Measurements from ENCODE around the gene NFKBIB.
A peak's percentile ranks its signal among the peaks of the same experiment; 100 is the strongest.

Gene NFKBIB

DNA sequence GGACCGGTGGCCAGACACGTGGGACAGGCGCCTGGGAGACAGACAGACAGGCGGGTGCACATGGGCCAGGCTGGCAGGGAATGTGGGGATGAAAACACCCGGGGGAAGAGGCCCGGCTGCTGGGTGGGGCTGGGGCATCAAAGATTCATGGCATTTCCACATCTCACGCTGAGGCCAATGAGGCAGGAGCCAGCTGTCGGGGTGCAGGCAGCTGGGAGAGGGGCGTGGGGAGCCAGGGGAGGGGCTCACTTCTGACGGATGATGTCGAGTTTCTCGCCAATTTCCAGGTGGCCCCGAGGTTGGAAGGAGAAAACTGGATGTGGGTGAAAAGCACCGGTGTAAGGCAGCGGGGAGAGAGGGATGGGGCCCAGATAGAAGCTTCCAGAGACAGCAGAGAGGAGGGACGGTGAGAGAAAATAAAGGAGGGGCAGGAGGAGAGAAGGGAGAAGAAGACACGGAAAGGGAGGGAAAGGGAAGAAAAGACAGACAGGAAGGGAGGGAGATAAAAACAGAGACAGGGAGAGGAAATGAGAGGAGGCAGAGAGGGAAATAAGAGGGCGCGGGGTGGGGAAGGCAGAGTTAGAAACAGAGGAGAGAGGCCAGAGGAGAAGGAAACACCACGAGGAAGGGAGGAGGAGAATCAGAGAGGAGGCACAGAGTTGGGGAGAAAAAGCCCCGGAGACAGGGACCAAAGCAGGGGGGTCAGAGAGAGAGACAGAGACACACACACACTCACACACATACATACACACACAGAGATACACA is 20.2 kb downstream of the NFKBIB start:
- no peaks in the 10 kb centered on the region for H3K4me1 Mint-ChIP-seq (ENCODE audit: low read depth)
- no peaks in the 10 kb centered on the region for H3K9me3 Mint-ChIP-seq
- H3K36me3 Mint-ChIP-seq (ENCODE audit: low read depth): peaks cover 31% of the 10 kb centered on the region
- no peak overlapping the region for H3K4me3 Mint-ChIP-seq
- no peaks in the 10 kb centered on the region for H3K27me3 Mint-ChIP-seq
- H3K27ac Mint-ChIP-seq: no peak overlapping the region
- intact Hi-C loops (cut with micrococcal nuclease): no loop called here

DNA sequence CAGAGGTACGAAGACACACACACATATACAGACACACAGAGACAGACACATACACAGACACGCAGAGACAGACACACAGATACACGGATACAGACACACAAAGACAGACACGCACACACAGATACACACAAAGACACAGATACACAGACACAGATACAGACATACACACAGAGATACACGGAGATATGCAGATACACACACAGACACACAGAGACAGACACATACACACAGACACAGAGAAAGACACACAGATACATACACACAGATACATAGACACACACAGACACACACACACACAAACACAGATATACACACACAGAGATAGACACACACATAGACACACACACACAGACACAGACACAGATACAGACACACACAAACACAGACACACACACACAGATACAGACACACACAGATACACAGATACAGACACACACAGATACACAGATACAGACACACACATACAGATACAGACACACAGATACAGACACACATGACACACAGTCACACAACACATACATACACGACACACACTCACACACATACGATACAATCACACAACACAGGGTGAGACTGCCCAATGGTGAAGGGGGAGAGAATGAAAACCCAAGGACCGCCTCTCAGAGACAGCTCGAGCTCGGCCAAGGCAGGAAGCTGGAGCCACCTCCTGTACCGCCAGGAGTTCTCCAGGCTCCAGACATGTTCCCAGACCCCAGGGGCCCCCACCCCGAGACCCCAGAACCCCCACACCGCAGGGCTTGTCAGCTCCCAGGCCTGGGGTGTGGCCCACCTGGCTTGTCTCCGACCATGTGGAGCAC is 21.0 kb downstream of the NFKBIB start:
- intact Hi-C loops (cut with micrococcal nuclease): no loop called here
- Mint-ChIP-seq H3K27me3 (no peaks in the 10 kb centered on the region), H3K27ac (no peak overlapping the region), H3K9me3 (no peaks in the 10 kb centered on the region), H3K4me1 (ENCODE audit: low read depth) (no peaks in the 10 kb centered on the region), H3K4me3 (no peak overlapping the region), H3K36me3 (ENCODE audit: low read depth) (peaks cover 31% of the 10 kb centered on the region)

DNA sequence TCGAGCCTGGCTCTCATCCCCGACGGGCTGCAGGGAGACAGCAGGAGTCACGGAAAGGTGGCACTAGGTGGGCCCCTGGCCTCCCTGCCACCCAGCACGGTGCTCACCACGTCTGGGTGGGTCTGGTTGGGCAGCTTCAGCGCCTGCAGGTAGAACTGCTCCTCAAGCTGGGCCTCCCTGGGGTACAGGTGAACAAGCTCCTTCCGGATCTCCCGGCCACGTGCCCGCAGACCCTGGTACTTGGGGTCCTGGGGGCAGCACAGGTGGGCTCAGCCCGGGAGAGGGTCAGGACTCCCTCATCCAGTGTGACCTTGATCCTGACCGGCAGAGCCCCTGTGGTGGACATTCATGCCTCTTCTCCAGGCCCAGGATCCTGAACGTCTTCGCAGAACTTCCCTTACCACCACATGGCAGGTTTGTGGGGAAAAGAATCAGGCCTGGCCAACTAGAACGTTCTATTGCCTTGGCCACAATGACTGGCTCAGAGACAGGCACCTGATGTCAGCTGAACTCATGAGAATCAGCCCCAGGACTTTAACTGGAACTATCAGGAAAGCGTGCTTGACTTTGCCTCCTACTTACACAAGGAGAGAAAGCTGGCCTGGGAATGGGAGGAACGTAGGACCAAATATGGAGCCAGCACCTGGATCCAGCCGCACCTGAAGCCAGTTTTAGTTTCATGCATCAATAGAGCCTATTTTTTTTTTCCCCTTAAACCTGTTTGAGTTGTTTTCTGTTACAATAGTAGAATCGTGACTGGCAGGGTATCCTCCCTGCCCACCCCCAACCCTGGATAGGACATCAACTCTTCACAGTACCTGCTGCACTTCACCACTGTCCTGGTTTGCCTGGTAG is 21.9 kb downstream of the NFKBIB start:
- Mint-ChIP-seq H3K27ac (no peak overlapping the region), H3K4me1 (ENCODE audit: low read depth) (no peaks in the 10 kb centered on the region), H3K4me3 (no peak overlapping the region), H3K27me3 (no peaks in the 10 kb centered on the region), H3K36me3 (ENCODE audit: low read depth) (peaks cover 31% of the 10 kb centered on the region), H3K9me3 (no peaks in the 10 kb centered on the region)
- intact Hi-C loops (cut with micrococcal nuclease): no loop called here

DNA sequence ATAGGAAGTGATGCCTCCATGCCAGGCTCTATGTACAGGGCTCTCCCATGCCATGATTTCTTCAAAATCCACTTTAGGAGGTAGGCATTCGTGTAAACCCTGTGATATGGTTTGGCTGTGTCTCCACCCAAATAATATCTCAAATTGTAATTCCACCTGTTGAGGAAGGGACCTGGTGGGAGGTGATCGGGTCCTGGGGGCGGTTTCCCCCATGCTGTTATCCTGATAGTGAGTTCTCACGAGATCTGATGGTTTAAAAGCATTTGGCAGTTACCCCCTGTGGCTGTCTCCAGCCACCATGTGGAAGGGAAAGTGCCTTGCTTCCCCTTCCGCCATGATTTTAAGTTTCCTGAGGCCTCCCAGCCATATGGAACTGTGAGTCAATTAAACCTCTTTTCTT is 22.7 kb downstream of the NFKBIB start:
- no peak overlapping the region for H3K4me3 Mint-ChIP-seq
- H3K27me3 Mint-ChIP-seq: no peaks in the 10 kb centered on the region
- no peaks in the 10 kb centered on the region for H3K9me3 Mint-ChIP-seq
- intact Hi-C loops (cut with micrococcal nuclease): no loop called here
- H3K4me1 Mint-ChIP-seq (ENCODE audit: low read depth): no peaks in the 10 kb centered on the region
- H3K27ac Mint-ChIP-seq: no peak overlapping the region
- H3K36me3 Mint-ChIP-seq (ENCODE audit: low read depth): peaks cover 33% of the 10 kb centered on the region

DNA sequence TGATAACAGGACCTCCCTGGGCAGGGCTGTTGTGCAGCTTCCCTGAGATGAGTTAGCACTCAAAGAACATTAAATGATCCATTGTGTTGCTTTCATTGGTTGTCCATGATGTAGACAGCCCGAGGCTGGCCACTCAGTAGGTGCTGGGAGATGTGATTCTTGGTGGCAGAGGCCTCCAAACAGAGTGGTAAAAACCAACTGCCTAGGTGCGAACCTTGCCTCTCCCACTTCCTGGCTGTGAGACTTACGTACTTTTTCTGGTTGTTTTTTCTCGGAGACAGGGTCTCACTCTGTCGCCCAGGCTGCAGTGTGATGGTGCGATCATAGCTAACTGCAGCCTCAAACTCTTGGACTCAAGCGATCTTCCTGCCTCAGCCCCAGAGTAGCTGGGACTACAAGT is 24.6 kb downstream of the NFKBIB start:
- no peak overlapping the region for H3K27ac Mint-ChIP-seq
- no peak overlapping the region for H3K4me3 Mint-ChIP-seq
- intact Hi-C loops (cut with micrococcal nuclease): no loop called here
- H3K9me3 Mint-ChIP-seq: no peaks in the 10 kb centered on the region
- H3K27me3 Mint-ChIP-seq: no peaks in the 10 kb centered on the region
- H3K4me1 Mint-ChIP-seq (ENCODE audit: low read depth): peaks cover 11% of the 10 kb centered on the region
- H3K36me3 Mint-ChIP-seq (ENCODE audit: low read depth): peaks cover 47% of the 10 kb centered on the region

DNA sequence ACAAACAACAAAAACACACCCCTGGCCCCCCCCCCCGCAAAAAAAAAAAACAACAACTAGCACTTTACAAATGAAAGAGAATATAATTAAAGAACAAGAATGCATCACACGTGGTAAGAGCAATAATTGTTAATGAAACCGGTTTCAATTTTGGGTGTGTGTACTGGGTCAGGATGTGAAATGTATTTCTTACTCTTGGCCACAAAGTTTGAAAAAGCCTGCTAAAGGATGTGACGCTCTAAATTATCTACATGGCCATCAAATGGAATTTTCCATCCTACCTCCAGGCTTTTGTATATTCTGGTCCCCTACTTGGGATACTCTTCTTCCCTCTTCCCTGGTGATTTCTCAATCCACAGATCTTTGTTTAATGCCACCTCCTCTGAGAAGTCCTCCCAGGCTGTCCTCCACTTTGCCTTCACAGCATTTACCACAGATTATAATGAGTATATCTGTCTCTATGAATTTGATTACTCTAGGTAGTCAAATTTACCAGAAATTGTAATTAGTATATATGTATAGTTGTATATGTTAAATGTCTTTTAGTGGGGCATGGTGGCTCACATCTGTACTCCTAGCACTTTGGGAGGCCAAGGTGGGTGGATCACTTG is 28.7 kb downstream of the NFKBIB start:
- Mint-ChIP-seq H3K9me3 (no peaks in the 10 kb centered on the region), H3K4me3 (no peak overlapping the region), H3K27me3 (no peaks in the 10 kb centered on the region), H3K4me1 (ENCODE audit: low read depth) (peaks cover 37% of the 10 kb centered on the region), H3K27ac (no peak overlapping the region), H3K36me3 (ENCODE audit: low read depth) (peaks cover 77% of the 10 kb centered on the region)
- intact Hi-C loops (cut with micrococcal nuclease): no loop called here

DNA sequence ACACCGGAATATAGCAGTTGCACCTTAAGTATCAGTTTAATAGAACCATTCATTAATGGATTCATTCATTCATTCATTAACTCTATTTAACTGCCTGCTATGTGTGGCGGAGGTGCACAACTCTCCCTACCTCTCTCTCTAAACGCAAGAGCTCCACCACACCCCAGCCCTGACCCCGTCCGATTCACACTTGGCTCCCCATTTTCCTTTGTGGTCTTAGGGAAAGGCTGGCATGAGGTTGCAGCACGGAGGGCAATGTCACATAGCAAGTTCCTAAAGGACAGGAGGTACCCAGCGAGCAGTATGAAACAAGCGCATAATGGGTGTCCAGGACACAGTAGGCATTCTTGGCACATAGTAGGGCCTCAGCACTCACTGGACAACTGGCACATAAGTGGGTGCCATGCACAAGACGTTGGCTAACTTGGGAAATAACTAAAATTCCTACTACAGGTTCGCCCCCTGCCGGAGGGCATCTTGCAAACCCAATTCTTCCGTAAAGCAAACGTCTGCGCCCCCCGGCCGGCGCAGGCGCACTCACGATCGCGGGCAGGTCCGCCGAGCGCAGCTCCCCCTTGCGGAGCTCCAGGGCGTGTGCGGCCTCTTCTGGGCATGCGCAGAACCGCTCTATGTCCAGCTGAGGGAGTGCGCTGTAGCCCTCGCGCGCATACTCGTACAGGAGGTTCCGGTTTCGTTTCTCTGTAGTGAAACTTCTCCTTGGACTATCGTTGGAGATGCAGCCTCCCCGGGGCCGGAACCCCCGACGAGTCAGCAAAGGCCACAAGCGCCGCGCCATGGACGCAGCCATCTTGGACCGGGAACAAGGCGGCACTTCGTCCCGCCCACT is 30.4 kb downstream of the NFKBIB start, which contains the start of gene SARS2:
Gene SARS2 (minus strand): TSS at position 835 of the 847 bp plus-strand sequence. CDS start 27 bp downstream, at position 808.
- Mint-ChIP-seq H3K9me3 (peaks cover 10% of the 10 kb centered on the region), H3K36me3 (ENCODE audit: low read depth) (peaks cover 77% of the 10 kb centered on the region), H3K27ac (peak within 1 kb of the TSS; percentile 94), H3K4me1 (ENCODE audit: low read depth) (peaks cover 39% of the 10 kb centered on the region), H3K27me3 (no peaks in the 10 kb centered on the region), H3K4me3 (peak within 1 kb of the TSS; percentile 91)
- intact Hi-C loops (cut with micrococcal nuclease): loop anchor here (1.0 to 10.0 kb wide), 4 partner anchors 31 to 528 kb away; partner anchors contain the start of genes FAM98C, NFKBIB and SIRT2

DNA sequence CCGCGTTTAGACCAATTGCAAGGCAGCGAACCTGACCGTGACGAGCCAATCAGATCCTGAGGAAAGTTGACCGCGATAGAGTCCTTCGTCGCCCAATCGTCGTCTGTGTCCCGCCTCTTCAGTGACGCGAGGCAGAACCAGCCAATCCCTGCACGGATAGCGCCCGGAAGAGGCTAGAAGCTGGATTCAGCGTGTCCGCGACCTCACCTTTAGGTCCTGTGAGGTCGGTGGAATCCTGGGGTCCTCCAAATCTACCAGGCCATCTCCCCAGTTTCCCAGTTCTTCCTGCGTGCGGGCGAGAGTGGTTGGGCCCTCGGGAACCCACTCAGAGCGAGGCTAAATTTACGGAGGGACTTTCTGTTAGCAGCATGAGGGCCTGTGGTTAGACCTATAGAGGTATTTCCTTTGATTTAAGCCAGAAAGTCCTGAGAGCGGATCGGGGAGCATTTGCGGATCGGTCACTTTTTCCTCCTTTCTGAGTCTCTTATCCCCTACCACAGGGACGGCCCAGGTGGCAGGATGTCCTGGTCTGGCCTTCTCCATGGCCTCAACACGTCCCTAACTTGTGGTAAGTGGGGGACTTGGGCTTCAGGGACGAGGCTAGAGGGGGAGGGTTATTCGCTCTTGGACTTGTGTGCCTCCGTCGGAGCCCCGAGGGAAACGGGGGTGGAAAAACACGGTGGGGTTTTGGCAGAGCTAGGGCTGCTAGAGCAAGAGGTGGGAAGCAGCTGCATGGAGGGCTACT is 31.2 kb downstream of the NFKBIB start, which contains the start of gene MRPS12:
Gene MRPS12 (plus strand): TSS at position 169 of the 745 bp plus-strand sequence. CDS start 351 bp downstream, at position 520.
- Mint-ChIP-seq H3K27ac (peak within 1 kb of the TSS; percentile 94), H3K4me3 (peak within 1 kb of the TSS; percentile 91), H3K36me3 (ENCODE audit: low read depth) (peaks cover 70% of the 10 kb centered on the region), H3K4me1 (ENCODE audit: low read depth) (peaks cover 39% of the 10 kb centered on the region), H3K9me3 (peaks cover 15% of the 10 kb centered on the region), H3K27me3 (no peaks in the 10 kb centered on the region)
- intact Hi-C loops (cut with micrococcal nuclease): loop anchor here (1.0 to 10.0 kb wide), 4 partner anchors 32 to 529 kb away; partner anchors contain the start of genes FAM98C, NFKBIB and SIRT2

DNA sequence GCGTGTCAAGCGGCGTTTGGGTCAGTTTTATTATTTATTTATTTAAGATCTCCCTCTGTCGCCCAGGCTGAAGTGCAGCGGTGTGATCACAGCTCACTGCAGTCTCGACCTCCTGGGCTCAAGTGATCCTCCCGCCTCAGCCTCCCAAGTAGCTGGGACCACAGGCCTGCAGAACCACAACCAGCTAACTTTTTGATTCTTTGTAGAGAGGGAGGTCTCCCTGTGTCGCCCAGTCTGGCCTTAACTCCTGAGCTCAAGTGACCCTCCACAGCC is 31.7 kb downstream of the NFKBIB start:
- Mint-ChIP-seq H3K4me1 (ENCODE audit: low read depth) (peaks cover 39% of the 10 kb centered on the region), H3K36me3 (ENCODE audit: low read depth) (peaks cover 65% of the 10 kb centered on the region), H3K4me3 (peak overlapping the region; percentile 91), H3K27ac (peak overlapping the region; percentile 94), H3K27me3 (no peaks in the 10 kb centered on the region), H3K9me3 (peaks cover 15% of the 10 kb centered on the region)
- intact Hi-C loops (cut with micrococcal nuclease): loop anchor here (5.0 to 10.0 kb wide), 3 partner anchors 204 to 529 kb away; partner anchors contain the start of gene FAM98C

DNA sequence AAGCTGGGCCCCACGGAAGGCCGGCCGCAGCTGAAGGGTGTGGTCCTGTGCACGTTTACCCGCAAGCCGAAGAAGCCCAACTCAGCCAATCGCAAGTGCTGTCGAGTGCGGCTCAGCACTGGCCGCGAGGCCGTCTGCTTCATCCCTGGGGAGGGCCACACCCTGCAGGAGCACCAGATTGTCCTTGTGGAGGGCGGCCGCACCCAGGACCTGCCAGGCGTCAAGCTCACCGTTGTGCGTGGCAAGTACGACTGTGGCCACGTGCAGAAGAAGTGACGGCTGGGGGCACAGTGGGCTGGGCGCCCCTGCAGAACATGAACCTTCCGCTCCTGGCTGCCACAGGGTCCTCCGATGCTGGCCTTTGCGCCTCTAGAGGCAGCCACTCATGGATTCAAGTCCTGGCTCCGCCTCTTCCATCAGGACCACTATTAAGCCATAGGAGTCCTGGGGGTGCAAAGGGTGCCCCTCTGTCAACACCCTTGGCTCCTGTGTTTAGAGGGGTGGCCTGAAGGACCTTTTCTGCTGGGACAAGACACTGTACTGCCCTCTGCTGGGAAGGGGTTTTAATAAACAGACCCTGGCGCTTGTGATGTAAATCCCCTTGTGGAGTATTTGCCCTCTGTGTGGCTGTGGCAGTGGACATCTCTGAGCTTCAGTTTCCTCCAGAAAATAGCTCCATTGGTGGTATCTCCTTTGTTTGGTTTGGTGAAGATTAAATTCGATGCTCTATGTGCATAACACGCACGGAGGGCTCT is 32.8 kb downstream of the NFKBIB start:
- Mint-ChIP-seq H3K36me3 (ENCODE audit: low read depth) (peaks cover 60% of the 10 kb centered on the region), H3K27ac (no peak overlapping the region), H3K4me3 (no peak overlapping the region), H3K9me3 (peaks cover 15% of the 10 kb centered on the region), H3K27me3 (no peaks in the 10 kb centered on the region), H3K4me1 (ENCODE audit: low read depth) (peaks cover 39% of the 10 kb centered on the region)
- intact Hi-C loops (cut with micrococcal nuclease): loop anchor here (5.0 to 10.0 kb wide), 3 partner anchors 205 to 530 kb away; partner anchors contain the start of gene FAM98C

DNA sequence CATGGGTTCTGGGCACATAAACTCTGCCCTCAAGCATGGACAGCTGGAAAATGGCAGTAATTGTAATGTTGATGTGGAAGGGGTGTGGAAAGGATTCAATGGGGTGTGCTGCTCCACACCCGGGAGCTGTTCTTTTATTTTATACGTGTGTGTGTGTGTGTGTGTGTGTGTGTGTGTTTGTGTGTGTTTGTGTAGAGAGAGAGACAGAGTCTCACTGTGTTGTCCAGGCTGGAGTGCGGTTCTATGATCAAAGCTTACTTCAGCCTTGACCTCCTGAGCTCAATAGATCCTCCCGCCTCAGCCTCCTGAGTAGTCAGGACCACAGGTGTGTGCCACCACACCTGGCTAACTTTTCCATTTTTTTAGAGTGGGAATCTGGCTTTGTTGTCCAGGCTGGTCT is 33.8 kb downstream of the NFKBIB start:
- intact Hi-C loops (cut with micrococcal nuclease): loop anchor here (5.0 to 10.0 kb wide), 3 partner anchors 206 to 531 kb away; partner anchors contain the start of gene FAM98C
- Mint-ChIP-seq H3K27me3 (no peaks in the 10 kb centered on the region), H3K27ac (no peak overlapping the region), H3K4me3 (no peak overlapping the region), H3K9me3 (peaks cover 15% of the 10 kb centered on the region), H3K4me1 (ENCODE audit: low read depth) (peaks cover 35% of the 10 kb centered on the region), H3K36me3 (ENCODE audit: low read depth) (peaks cover 51% of the 10 kb centered on the region)
